Activated B cell treated with CpG ODN at 0.5 μM for 24 hours (primary cell): ENCODE data around the gene ERC2. TPM values are rescaled to one million over a fixed set of nuclear protein-coding genes. Genes with fewer than 3 reads are reported as not detected.

Source experiments
- ATAC-seq: fragments of 200-7000 bp; cut with Tn5 transposase; one replicate; pipeline ENCODE4 v1.10.0; 2021; ENCODE audit warnings: low read depth, mild to moderate bottlenecking, moderate library complexity
- CTCF ChIA-PET: fragments of 350-600 bp; sonication (Branson Sonifier 250); formaldehyde crosslinking; loops from one replicate; lab custom pipeline; 2021; ENCODE audit warnings: antibody characterized with exemption; lab: Charles Lee
- POLR2A ChIA-PET: fragments of 350-600 bp; sonication (Branson Sonifier 250); formaldehyde crosslinking; loops from one replicate; lab custom pipeline; 2021; ENCODE audit warnings: antibody characterized with exemption; lab: Charles Lee
- DNase-seq: peaks from one replicate; pipeline ENCODE4 v3.0.0; 2022
- H3K27ac Mint-ChIP-seq: one replicate; pipeline ENCODE4 v1.8.0; 2020; ENCODE audit warnings: mixed read lengths
- H3K27me3 Mint-ChIP-seq: one replicate; pipeline ENCODE4 v1.8.0; 2021; ENCODE audit warnings: mixed read lengths
- H3K36me3 Mint-ChIP-seq: one replicate; pipeline ENCODE4 v1.8.0; 2021; ENCODE audit warnings: low read depth, mixed read lengths
- H3K4me1 Mint-ChIP-seq: one replicate; pipeline ENCODE4 v1.8.0; 2021; ENCODE audit warnings: mixed read lengths
- H3K4me3 Mint-ChIP-seq: one replicate; pipeline ENCODE4 v1.8.0; 2020; ENCODE audit warnings: mild to moderate bottlenecking, mixed read lengths
- H3K9me3 Mint-ChIP-seq: one replicate; pipeline ENCODE4 v1.8.0; 2020; ENCODE audit warnings: mixed read lengths
- CTCF ChIP-seq: fragments of 200-600 bp; IDR thresholded peaks from one replicate; pipeline ENCODE4 v1.8.0; 2022; ENCODE audit warnings: antibody characterized with exemption, mild to moderate bottlenecking
- intact Hi-C: fragments of 100-400 bp; cut with micrococcal nuclease; formaldehyde crosslinking; loops from one replicate; pipeline ENCODE4 v1.15.1; 2024
- total RNA-seq: library from RNA; stranded (reverse); gene quantifications from 2 replicates; pipeline ENCODE4 v1.2.3, GENCODE V29; 2022

ERC2 gene
- total RNA-seq, 1 donor from 2014 or later = not detected

- ChIA-PET POLR2A (no interaction called here), CTCF (no interaction called here)
- H3K4me3 Mint-ChIP-seq = no peak overlapping the region
- no peaks in the 10 kb centered on the region for H3K9me3 Mint-ChIP-seq
- intact Hi-C loops = no loop called here
- H3K27me3 Mint-ChIP-seq = no peaks in the 10 kb centered on the region
- TF ChIP-seq CTCF = no peak
- ATAC-seq (no peak), DNase-seq (no peak)
- no peaks in the 10 kb centered on the region for H3K36me3 Mint-ChIP-seq
- H3K27ac Mint-ChIP-seq = no peak overlapping the region
- peaks cover 6% of the 10 kb centered on the region for H3K4me1 Mint-ChIP-seq
Observed at GRCh38 chr3:56154297-56154696, 314.0 kb downstream of the ERC2 start.

- POLR2A ChIA-PET = no interaction called here
- DNase-seq (no peak), ATAC-seq (no peak)
- CTCF ChIA-PET = no interaction called here
- TF ChIP-seq CTCF = no peak
- intact Hi-C loops = no loop called here
- no peaks in the 10 kb centered on the region for H3K36me3 Mint-ChIP-seq
- no peaks in the 10 kb centered on the region for H3K4me1 Mint-ChIP-seq
- H3K27ac Mint-ChIP-seq = no peak overlapping the region
- no peaks in the 10 kb centered on the region for H3K9me3 Mint-ChIP-seq
- peaks cover 4% of the 10 kb centered on the region for H3K27me3 Mint-ChIP-seq
- H3K4me3 Mint-ChIP-seq = no peak overlapping the region
Observed at GRCh38 chr3:56147354-56147753, 320.9 kb downstream of the ERC2 start.

- ATAC-seq (no peak), DNase-seq (no peak)
- intact Hi-C loops = no loop called here
- ChIA-PET CTCF (no interaction called here), POLR2A (no interaction called here)
- Mint-ChIP-seq H3K36me3 (no peaks in the 10 kb centered on the region), H3K27me3 (peaks cover 7% of the 10 kb centered on the region), H3K9me3 (no peaks in the 10 kb centered on the region), H3K27ac (no peak overlapping the region), H3K4me1 (no peaks in the 10 kb centered on the region), H3K4me3 (no peak overlapping the region)
- TF ChIP-seq CTCF = no peak
Observed at GRCh38 chr3:56145410-56145809, 322.9 kb downstream of the ERC2 start.

- H3K9me3 Mint-ChIP-seq = no peaks in the 10 kb centered on the region
- TF ChIP-seq CTCF = no peak
- no peak overlapping the region for H3K4me3 Mint-ChIP-seq
- ChIA-PET CTCF (no interaction called here), POLR2A (no interaction called here)
- no peaks in the 10 kb centered on the region for H3K36me3 Mint-ChIP-seq
- DNase-seq (no peak), ATAC-seq (no peak)
- H3K4me1 Mint-ChIP-seq = no peaks in the 10 kb centered on the region
- H3K27me3 Mint-ChIP-seq = peaks cover 7% of the 10 kb centered on the region
- intact Hi-C loops = no loop called here
- H3K27ac Mint-ChIP-seq = no peak overlapping the region
Observed at GRCh38 chr3:56144805-56145204, 323.5 kb downstream of the ERC2 start.

- no peaks in the 10 kb centered on the region for H3K4me1 Mint-ChIP-seq
- ATAC-seq (no peak), DNase-seq (no peak)
- POLR2A ChIA-PET = no interaction called here
- CTCF ChIA-PET = no interaction called here
- H3K36me3 Mint-ChIP-seq = no peaks in the 10 kb centered on the region
- TF ChIP-seq CTCF = no peak
- H3K9me3 Mint-ChIP-seq = no peaks in the 10 kb centered on the region
- H3K4me3 Mint-ChIP-seq = no peak overlapping the region
- peaks cover 2% of the 10 kb centered on the region for H3K27me3 Mint-ChIP-seq
- no peak overlapping the region for H3K27ac Mint-ChIP-seq
- intact Hi-C loops = no loop called here
Observed at GRCh38 chr3:56137415-56137814, 330.9 kb downstream of the ERC2 start.
